ENCODE measurements around the gene UBE2Q1. TPM values are rescaled to one million over a fixed set of nuclear protein-coding genes. Genes with fewer than 3 reads are reported as not detected.
A peak's percentile ranks its signal among the peaks of the same experiment; 100 is the strongest.

Gene UBE2Q1
- total RNA-seq, 1 donor from 2014 or later = 21.8 TPM

DNA sequence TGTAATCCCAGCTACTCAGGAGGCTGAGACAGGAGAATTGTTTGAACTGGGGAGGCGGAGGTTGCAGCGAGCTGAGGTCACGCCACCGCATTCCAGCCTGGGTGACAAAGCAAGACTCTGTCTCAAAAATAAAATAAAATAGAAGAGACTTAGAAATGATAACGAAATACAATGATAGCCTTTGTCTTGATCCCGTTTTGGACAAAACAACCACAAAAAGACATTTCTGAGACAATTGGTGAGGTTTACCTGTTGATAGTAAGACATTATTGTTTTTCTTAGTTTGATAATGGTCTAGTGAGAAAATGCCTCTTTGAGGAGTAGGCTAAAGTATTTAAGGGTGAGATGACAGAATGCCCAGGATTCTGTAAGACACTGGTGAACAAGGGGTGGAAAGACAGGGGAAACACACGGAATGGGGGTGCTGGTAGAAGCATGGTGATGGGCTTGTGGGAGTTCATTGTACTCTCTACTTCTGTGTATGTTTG lies 44.4 kb downstream of the UBE2Q1 start:
- DNase-seq (ENCODE audit: low read depth) = no peak
- H3K4me3 ChIP-seq (ENCODE audit: low read depth, low read length) = no peak overlapping the region
- TF ChIP-seq, protein P1, sequence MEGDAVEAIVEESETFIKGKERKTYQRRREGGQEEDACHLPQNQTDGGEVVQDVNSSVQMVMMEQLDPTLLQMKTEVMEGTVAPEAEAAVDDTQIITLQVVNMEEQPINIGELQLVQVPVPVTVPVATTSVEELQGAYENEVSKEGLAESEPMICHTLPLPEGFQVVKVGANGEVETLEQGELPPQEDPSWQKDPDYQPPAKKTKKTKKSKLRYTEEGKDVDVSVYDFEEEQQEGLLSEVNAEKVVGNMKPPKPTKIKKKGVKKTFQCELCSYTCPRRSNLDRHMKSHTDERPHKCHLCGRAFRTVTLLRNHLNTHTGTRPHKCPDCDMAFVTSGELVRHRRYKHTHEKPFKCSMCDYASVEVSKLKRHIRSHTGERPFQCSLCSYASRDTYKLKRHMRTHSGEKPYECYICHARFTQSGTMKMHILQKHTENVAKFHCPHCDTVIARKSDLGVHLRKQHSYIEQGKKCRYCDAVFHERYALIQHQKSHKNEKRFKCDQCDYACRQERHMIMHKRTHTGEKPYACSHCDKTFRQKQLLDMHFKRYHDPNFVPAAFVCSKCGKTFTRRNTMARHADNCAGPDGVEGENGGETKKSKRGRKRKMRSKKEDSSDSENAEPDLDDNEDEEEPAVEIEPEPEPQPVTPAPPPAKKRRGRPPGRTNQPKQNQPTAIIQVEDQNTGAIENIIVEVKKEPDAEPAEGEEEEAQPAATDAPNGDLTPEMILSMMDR (conservative IDR thresholded peaks at IDR 0.05; ENCODE audit: low read depth, low read length) = no peak

DNA sequence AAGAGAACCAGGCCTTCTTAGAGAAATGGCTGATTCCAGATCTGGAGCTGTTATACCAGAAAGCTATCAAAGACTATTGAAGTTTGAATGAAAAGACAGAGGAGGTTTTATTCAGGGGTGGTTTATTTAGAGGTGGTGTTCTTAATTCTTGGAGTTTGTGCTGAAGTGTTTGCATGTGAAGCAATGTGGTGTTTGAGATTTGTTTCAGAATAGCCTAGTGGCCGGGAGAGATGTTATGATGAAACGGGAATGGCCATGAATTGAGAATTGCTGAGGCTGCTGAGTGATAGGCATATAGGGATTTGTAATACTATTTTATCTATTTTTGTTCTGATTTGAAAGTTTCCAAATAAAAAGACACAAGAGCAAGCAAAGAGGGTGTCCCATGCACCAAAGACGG lies 45.7 kb downstream of the UBE2Q1 start:
- TF ChIP-seq, protein P1 (conservative IDR thresholded peaks at IDR 0.05; ENCODE audit: low read depth, low read length) = no peak
- no peak for DNase-seq (ENCODE audit: low read depth)
- H3K4me3 ChIP-seq (ENCODE audit: low read depth, low read length) = no peak overlapping the region

DNA sequence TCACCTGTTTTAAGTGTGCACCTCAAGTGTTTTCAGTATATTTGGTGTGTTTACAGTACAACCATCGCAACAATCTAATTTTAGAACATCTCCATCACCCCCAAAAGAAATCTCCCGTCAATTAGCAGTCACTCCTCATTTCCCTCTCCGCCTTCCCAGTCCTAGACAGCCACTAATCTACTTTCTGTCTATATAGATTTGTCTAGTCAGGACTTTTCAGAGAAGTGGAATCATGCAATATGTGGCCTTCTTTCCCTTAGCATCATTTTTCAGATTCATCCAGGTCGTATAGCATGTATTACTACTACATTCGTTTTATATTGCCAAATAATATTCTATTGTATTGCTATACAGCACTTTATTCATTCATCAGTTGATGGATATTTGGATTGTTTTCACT lies 54.6 kb downstream of the UBE2Q1 start:
- DNase-seq (ENCODE audit: low read depth) = no peak
- TF ChIP-seq, protein P1 (conservative IDR thresholded peaks at IDR 0.05; ENCODE audit: low read depth, low read length) = no peak

DNA sequence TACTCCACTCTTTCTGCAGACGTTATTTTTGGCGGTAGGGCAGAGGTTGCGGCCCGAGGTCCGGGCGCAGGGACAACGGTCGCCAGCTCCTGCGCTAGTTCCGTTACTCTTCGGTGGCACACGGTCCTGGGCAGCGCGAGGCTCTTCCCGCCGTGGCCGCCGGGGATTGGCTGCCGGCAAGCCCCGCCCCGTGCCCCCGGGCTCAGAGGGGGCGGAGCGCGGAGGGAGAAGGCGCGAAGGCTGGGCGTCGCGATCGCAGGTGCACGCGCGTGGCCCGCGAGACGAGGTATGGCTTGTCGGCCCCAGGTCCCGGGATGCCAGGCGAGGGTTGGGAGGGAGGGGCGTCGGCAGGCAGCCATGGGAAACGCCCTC lies 55.7 kb downstream of the UBE2Q1 start:
- no peak for DNase-seq (ENCODE audit: low read depth)
- H3K4me3 ChIP-seq (ENCODE audit: low read depth, low read length) = no peak overlapping the region
- TF ChIP-seq, protein P1 (conservative IDR thresholded peaks at IDR 0.05; ENCODE audit: low read depth, low read length) = no peak

More for the DNA sequence above, 54.6 kb downstream of the UBE2Q1 start:
- H3K4me3 ChIP-seq (ENCODE audit: low read depth, low read length) = no peak overlapping the region

DNA sequence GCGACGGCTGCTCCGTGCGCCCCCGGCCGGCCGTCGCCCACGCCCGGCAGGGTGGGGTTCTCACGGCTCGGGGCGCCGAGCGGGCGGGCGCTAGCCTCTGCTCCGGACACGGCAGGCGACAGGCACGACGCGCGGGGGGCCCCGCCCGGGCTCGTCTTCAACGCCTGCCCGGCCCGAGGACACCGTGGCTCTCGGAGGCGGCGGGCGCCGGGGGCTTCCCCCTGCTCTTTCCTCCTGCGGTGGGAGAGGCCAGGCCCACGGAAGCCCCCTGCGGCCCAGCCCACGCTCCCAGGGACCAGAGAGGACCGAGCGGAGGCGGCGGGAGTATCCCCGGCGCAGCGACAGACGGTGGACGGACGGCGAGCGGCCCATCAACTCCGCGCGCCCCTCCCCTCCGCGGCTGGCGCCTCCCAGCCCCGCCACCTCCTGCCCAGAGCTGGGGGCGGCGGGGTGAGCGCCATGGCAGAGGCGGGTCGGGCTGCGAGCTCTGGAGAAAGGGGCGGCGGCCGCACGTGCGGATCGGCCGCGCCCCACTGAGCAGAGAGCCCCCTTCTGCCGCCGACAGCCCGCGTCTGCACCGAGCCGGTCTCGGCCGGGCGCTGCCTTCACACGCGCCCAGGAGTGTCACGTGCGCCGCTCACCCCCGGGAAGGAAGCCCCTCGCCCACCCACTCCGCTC lies 56.3 kb downstream of the UBE2Q1 start, which contains the start of the genes SHE and TDRD10:
Gene SHE (minus strand): TSS at position 347 of the 678 bp plus-strand sequence. CDS start 386 bp downstream, outside the sequence.
Gene TDRD10 (plus strand): TSS at position 154 of the 678 bp plus-strand sequence. CDS start 4,685 bp downstream, outside the sequence.
- DNase-seq (ENCODE audit: low read depth) = no peak
- TF ChIP-seq, protein P1 (conservative IDR thresholded peaks at IDR 0.05; ENCODE audit: low read depth, low read length) = no peak
- peak within 1 kb of the TSS; percentile 33 for H3K4me3 ChIP-seq (ENCODE audit: low read depth, low read length)

DNA sequence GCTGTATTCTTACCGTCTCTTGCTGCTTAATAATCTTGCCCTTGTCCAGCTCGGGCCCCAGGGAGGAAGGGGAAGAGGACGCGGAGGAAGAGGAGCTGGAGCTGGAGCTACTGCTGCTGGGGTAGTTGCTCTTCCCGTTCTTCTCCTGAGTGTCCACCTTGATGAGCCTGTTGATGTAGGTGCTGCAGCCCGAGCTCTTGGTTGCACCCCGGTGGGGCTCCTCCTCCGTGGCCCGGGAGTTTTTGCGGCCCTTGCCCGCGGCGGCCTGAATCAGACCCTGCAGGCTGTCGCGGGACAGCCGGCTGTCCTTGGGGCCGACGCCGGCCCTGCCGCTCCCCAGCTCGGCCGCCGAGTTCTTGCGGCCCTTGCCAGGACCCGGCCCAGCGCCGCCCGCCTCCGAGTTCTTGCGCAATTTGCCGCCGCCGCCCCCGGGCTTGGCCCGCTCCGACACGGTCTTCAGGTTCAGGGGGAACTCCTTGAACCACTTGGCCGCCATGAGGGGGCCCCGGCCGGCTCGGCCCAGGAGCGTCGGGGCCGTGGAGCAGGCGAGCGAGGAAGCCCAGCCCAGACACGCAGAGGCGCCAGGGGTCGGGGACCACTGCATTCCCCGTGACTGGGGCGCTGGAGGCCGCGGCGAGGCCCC lies 56.9 kb downstream of the UBE2Q1 start:
- peak overlapping the region; percentile 33 for H3K4me3 ChIP-seq (ENCODE audit: low read depth, low read length)
- TF ChIP-seq, protein P1 (conservative IDR thresholded peaks at IDR 0.05; ENCODE audit: low read depth, low read length) = no peak
- no peak for DNase-seq (ENCODE audit: low read depth)

Measured in epithelial cell of proximal tubule (primary cell).